Ovary (tissue), 9 donors: Measurements from ENCODE around the gene FCRL6. TPM values are rescaled to one million over a fixed set of nuclear protein-coding genes. Genes with fewer than 3 reads are reported as not detected.
A peak's percentile ranks its signal among the peaks of the same experiment; 100 is the strongest.

Source experiments
- DNase-seq, 5 donors: peaks; one replicate each; pipeline ENCODE4 v3.0.0-alpha.2; 2019 to 2020
- H3K27ac ChIP-seq, 2 donors: fragments of 200-600 bp; one replicate each; pipeline versions ENCODE4 v1.5.1 to v1.8.0; 2019 to 2022
- H3K27me3 ChIP-seq: fragments of 200-600 bp; one replicate; pipeline ENCODE4 v1.8.0; 2022
- H3K36me3 ChIP-seq: fragments of 200-600 bp; sonication (generic); one replicate; pipeline ENCODE4 v1.5.1; 2019
- H3K4me1 ChIP-seq: one replicate; pipeline ENCODE4 v1.8.1; 2013; ENCODE audit warnings: mild to moderate bottlenecking, moderate library complexity; ENCODE audit not compliant: insufficient read depth
- H3K4me3 ChIP-seq: fragments of 200-600 bp; sonication (generic); one replicate; pipeline ENCODE4 v1.5.1; 2017
- H3K9me3 ChIP-seq, 2 donors: fragments of 200-600 bp in 1 of 2; sonication (generic) in 1 of 2; one replicate each; pipeline versions ENCODE4 v1.5.1 to v1.8.1; 2013 to 2019; ENCODE audit warnings: mild to moderate bottlenecking in 1 of 2, moderate library complexity in 1 of 2
- CTCF ChIP-seq, 3 donors: fragments of 450-650 bp in 2 of 3; fragments of 200-600 bp in 1 of 3; IDR thresholded peaks; one replicate each; pipeline versions ENCODE4 v1.5.1 to v1.8.0; 2016 to 2022; ENCODE audit warnings: antibody characterized with exemption in 3 of 3, mild to moderate bottlenecking in 1 of 3
- EP300 ChIP-seq: sonication (generic); formaldehyde crosslinking; IDR thresholded peaks from one replicate; pipeline ENCODE4 v1.6.1; 2017; ENCODE audit warnings: antibody characterized with exemption
- POLR2A ChIP-seq: fragments of 450-650 bp; IDR thresholded peaks from one replicate; pipeline ENCODE4 v1.6.1; 2017; ENCODE audit warnings: antibody characterized with exemption, mild to moderate bottlenecking, moderate library complexity
- WGBS, 3 donors: extraction: QIAGEN DNeasy Blood & Tissue Kit in 1 of 3; methylation state at CpG; one replicate each; pipeline versions ENCODE4 v1.1.5 to v1.1.7; 2013 to 2017; 5-methylcytosine and 5-hydroxymethylcytosine counted together
- intact Hi-C, 4 donors: fragments of 100-400 bp; cut with DNase I; formaldehyde crosslinking; loops; one replicate each; pipeline versions ENCODE4 v1.11.0 to v1.15.1; 2022 to 2023
- polyA plus RNA-seq, 2 donors: library from polyadenylated mRNA; stranded (reverse); fragments of 200-250 nt in 1 of 2; fragments of 350-450 nt in 1 of 2; fragmentation: Illumina TruSeq in 1 of 2; extraction: RNeasy Lipid Tissue Mini Kit (QIAGEN cat#74804) in 1 of 2; gene quantifications; one replicate each; pipeline ENCODE4 v1.2.3, GENCODE V29; 2013 to 2014
- total RNA-seq, 7 donors: library from RNA; depleted of rRNA in 2 of 7; stranded (reverse); fragments of >200 nt in 2 of 7; fragmentation: NEBNext Ultra II Directional in 3 of 7; extraction: Animal tissue kit (Norgen Biotek cat#: 25700) in 3 of 7; gene quantifications; one replicate each; pipeline versions ENCODE4 v1.1.0 to v1.2.4, GENCODE V29; 2016 to 2023
- donor health status: DM: no; HTN: no; CAD: no; lungs with moderate emphysema.
- donor health status: DM: no; HTN: no; CAD: no.
- donor health status: Bipolar disorder and iron deficiency.
- donor health status: DM: yes; HTN: yes; CAD: no.
- donor health status: DM: no; HTN: no; CAD: no.
- donor health status: DM: yes; HTN: yes; CAD: no.

The FCRL6 gene
- total and polyA plus RNA-seq, 9 donors, result 0.08 to 2.3 (median 0.20) TPM; not detected in 2

GRCh38 chr1:159791031-159791430 is 11.1 kb upstream of the FCRL6 start:
- no peak overlapping the region for H3K4me3 ChIP-seq
- 44 to 61% (median 46%) methylated on average over 3 of the region's 3 CpGs for WGBS, 3 donors
- H3K4me1 ChIP-seq, result no peaks in the 10 kb centered on the region
- no peak overlapping the region for H3K27ac ChIP-seq
- H3K36me3 ChIP-seq, result no peaks in the 10 kb centered on the region
- intact Hi-C loops, result loop anchor here in 1 of 4 donors (1.0 kb wide), 1 partner anchor 247 kb away; no protein-coding TSS in a partner anchor
- no peaks in the 10 kb centered on the region for H3K27me3 ChIP-seq
- no peaks in the 10 kb centered on the region for H3K9me3 ChIP-seq
- TF ChIP-seq POLR2A, result no peak
- no peak for DNase-seq

- no peaks in the 10 kb centered on the region for H3K27me3 ChIP-seq
- DNase-seq, result no peak
- TF ChIP-seq POLR2A (no peak), CTCF (IDR thresholded peaks at IDR 0.05) (no peak), EP300 (no peak)
- H3K36me3 ChIP-seq, result no peaks in the 10 kb centered on the region
- H3K4me3 ChIP-seq, result no peak overlapping the region
- WGBS, 3 donors, result 17 to 20% (median 18%) methylated on average over 3 of the region's 3 CpGs
- no peak overlapping the region for H3K27ac ChIP-seq
- no peaks in the 10 kb centered on the region for H3K9me3 ChIP-seq
- intact Hi-C loops, result loop anchor here in 1 of 4 donors (1.0 kb wide), 1 partner anchor 247 kb away; no protein-coding TSS in a partner anchor
- H3K4me1 ChIP-seq, result no peaks in the 10 kb centered on the region
These were observed 10.7 kb upstream of the FCRL6 start for GRCh38 chr1:159791461-159791860.

GRCh38 chr1:159795534-159795933 is 6.6 kb upstream of the FCRL6 start:
- intact Hi-C loops, result loop anchor here in 2 of 4 donors (5.0 kb wide), 1 partner anchor 97 kb away; no protein-coding TSS in a partner anchor
- Histone ChIP-seq H3K4me3 (no peak overlapping the region), H3K27me3 (no peaks in the 10 kb centered on the region), H3K36me3 (no peaks in the 10 kb centered on the region), H3K4me1 (no peaks in the 10 kb centered on the region), H3K27ac (no peak overlapping the region), H3K9me3 (no peaks in the 10 kb centered on the region)
- no peak for DNase-seq
- no peak for TF ChIP-seq CTCF (IDR thresholded peaks at IDR 0.05)
- TF ChIP-seq POLR2A, result no peak
- WGBS, 3 donors, result 25 to 37% (median 26%) methylated on average over 5 of the region's 5 CpGs

- WGBS, 3 donors, result 3 to 6% (median 4%) methylated on average over 2 of the region's 2 CpGs
- DNase-seq, result peak; percentile 55 to 77 (median 64)
- H3K27me3 ChIP-seq, result no peaks in the 10 kb centered on the region
- no peaks in the 10 kb centered on the region for H3K9me3 ChIP-seq
- H3K4me3 ChIP-seq, result no peak overlapping the region
- intact Hi-C loops, result loop anchor here (2.0 to 5.0 kb wide), 3 partner anchors 54 to 93 kb away; no protein-coding TSS in a partner anchor
- H3K36me3 ChIP-seq, result no peaks in the 10 kb centered on the region
- TF ChIP-seq POLR2A, result peak; percentile 20
- TF ChIP-seq EP300, result no peak
- peak; percentile 60 to 69 (median 63) for TF ChIP-seq CTCF (IDR thresholded peaks at IDR 0.05)
- no peak overlapping the region for H3K27ac ChIP-seq
- peaks cover under 1% of the 10 kb centered on the region for H3K4me1 ChIP-seq
These were observed 3.3 kb upstream of the FCRL6 start for GRCh38 chr1:159798893-159799292.

GRCh38 chr1:159799446-159799985 is 2.6 kb upstream of the FCRL6 start:
- H3K36me3 ChIP-seq, result no peaks in the 10 kb centered on the region
- intact Hi-C loops, result loop anchor here (2.0 to 5.0 kb wide), 3 partner anchors 53 to 93 kb away; no protein-coding TSS in a partner anchor
- TF ChIP-seq CTCF (IDR thresholded peaks at IDR 0.05) (no peak), EP300 (no peak), POLR2A (no peak)
- no peak overlapping the region for H3K27ac ChIP-seq
- no peaks in the 10 kb centered on the region for H3K9me3 ChIP-seq
- peaks cover 5% of the 10 kb centered on the region for H3K4me1 ChIP-seq
- no peaks in the 10 kb centered on the region for H3K27me3 ChIP-seq
- H3K4me3 ChIP-seq, result no peak overlapping the region
- no peak for DNase-seq
- 95 to 100% (median 97%) methylated on average over 4 of the region's 4 CpGs for WGBS, 3 donors
